OCI-LY1 (cell line): ENCODE data around the gene HPCAL1.

ENCODE experiments used
- H2AFZ ChIP-seq: fragments of 200-600 bp; sonication (generic), shearing (Covaris generic); 2 replicates; pipeline ENCODE4 v1.6.0; 2014; ENCODE audit warnings: antibody characterized with exemption, mild to moderate bottlenecking, low read length
- H3F3A ChIP-seq: fragments of 200-600 bp; sonication (generic), shearing (Covaris generic); 2 replicates; pipeline ENCODE4 v1.6.0; 2014; ENCODE audit warnings: mild to moderate bottlenecking, antibody characterized with exemption, low read length, moderate library complexity; ENCODE audit not compliant: insufficient read depth
- H3K27ac ChIP-seq: fragments of 200-600 bp; sonication (generic); 2 replicates; pipeline ENCODE4 v1.5.1; 2014; ENCODE audit warnings: low read length, mixed run types, mild to moderate bottlenecking, low read depth; ENCODE audit not compliant: poor library complexity, severe bottlenecking
- H3K27me3 ChIP-seq: fragments of 200-600 bp; sonication (generic); 2 replicates; pipeline ENCODE4 v1.6.0; 2014; ENCODE audit warnings: antibody characterized with exemption, mild to moderate bottlenecking, low read length, moderate library complexity; ENCODE audit not compliant: insufficient read depth
- H3K36me3 ChIP-seq: fragments of 200-600 bp; sonication (generic); 2 replicates; pipeline ENCODE4 v1.6.1; 2014; ENCODE audit warnings: mild to moderate bottlenecking, antibody characterized with exemption, low read length, moderate library complexity, mixed read lengths; ENCODE audit not compliant: insufficient read depth
- H3K4me1 ChIP-seq: fragments of 200-600 bp; sonication (generic); 2 replicates; pipeline ENCODE4 v1.5.1; 2014; ENCODE audit warnings: mild to moderate bottlenecking, low read length, moderate library complexity; ENCODE audit not compliant: insufficient read depth, severe bottlenecking
- H3K4me2 ChIP-seq: fragments of 200-600 bp; sonication (generic), shearing (Covaris generic); 2 replicates; pipeline ENCODE4 v1.6.1; 2014; ENCODE audit warnings: low read length
- H3K4me3 ChIP-seq: fragments of 200-600 bp; sonication (generic); 2 replicates; pipeline ENCODE4 v1.5.1; 2014; ENCODE audit warnings: low read length, low read depth, mild to moderate bottlenecking, mixed read lengths; ENCODE audit not compliant: poor library complexity, severe bottlenecking
- H3K79me2 ChIP-seq: fragments of 200-600 bp; shearing (Covaris generic); 2 replicates; pipeline ENCODE4 v1.6.1; 2016; ENCODE audit warnings: mixed run types, low read length, mixed read lengths; ENCODE audit not compliant: insufficient read depth
- H3K9ac ChIP-seq: fragments of 200-600 bp; sonication (generic), shearing (Covaris generic); 2 replicates; pipeline ENCODE4 v1.6.1; 2014; ENCODE audit warnings: mild to moderate bottlenecking, low read length, mixed read lengths
- H3K9me2 ChIP-seq: fragments of 200-600 bp; sonication (generic), shearing (Covaris generic); 2 replicates; pipeline ENCODE4 v1.6.1; 2014; ENCODE audit warnings: low read depth, mild to moderate bottlenecking, low read length, mixed read lengths
- H3K9me3 ChIP-seq: fragments of 200-600 bp; shearing (Covaris generic); 2 replicates; pipeline ENCODE4 v1.6.1; 2014; ENCODE audit warnings: low read length, mixed read lengths
- H4K20me1 ChIP-seq: fragments of 200-600 bp; sonication (generic), shearing (Covaris generic); 2 replicates; pipeline ENCODE4 v1.6.0; 2016; ENCODE audit warnings: mild to moderate bottlenecking, low read length; ENCODE audit not compliant: insufficient read depth
- EZH2 ChIP-seq: fragments of 200-600 bp; sonication (generic), shearing (Covaris generic); IDR thresholded peaks from 2 replicates; pipeline ENCODE4 v1.8.0; 2017; ENCODE audit warnings: borderline replicate concordance, mixed run types, mild to moderate bottlenecking, antibody characterized with exemption, low read length, moderate library complexity, mixed read lengths
- TF ChIP-seq, protein P1 (sequence below): fragments of 200-600 bp; sonication (generic), shearing (Covaris generic); IDR thresholded peaks from 2 replicates; pipeline ENCODE4 v1.5.1; 2017; ENCODE audit warnings: mild to moderate bottlenecking, antibody characterized with exemption, low read length, moderate library complexity, mixed read lengths

Gene HPCAL1

DNA sequence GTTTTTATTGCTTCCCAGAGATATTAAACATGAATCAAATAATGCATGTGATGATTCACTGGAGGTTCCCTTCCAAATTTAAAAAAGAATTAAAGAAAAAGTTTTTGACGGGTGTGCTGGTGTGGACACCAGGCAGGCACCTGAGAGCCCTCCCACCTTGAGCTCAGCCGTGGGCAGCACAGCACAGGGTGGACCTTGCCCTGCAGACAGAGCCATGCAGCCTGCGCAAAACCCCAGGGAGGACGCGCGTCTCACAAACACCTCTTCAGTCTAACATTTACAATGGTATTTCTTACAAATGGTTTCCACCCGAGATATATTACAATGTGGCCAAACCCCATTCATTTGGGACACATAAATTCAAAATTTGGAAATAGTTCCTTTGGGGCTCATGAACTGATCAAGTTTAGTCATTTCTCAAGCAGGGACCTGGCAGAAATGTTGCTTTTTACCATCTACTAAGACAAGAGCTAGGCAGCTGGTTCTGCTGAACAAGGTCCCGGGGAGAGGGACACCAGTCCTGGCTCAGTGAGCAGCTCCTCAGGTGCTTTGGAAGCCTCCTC, 100.0 kb downstream of the HPCAL1 start:
- H3K4me2 ChIP-seq: no peak overlapping the region

GRCh38 chr2:10404324-10405143, 101.8 kb downstream of the HPCAL1 start:
- Histone ChIP-seq H3K4me3 (no peak overlapping the region), H3K27ac (no peak overlapping the region), H4K20me1 (no peaks in the 10 kb centered on the region), H3K79me2 (no peaks in the 10 kb centered on the region), H3K36me3 (no peaks in the 10 kb centered on the region), H2AFZ (no peak overlapping the region), H3K4me2 (no peak overlapping the region), H3K9me3 (no peaks in the 10 kb centered on the region), H3K9ac (no peak overlapping the region), H3F3A (no peaks in the 10 kb centered on the region), H3K4me1 (peaks cover 19% of the 10 kb centered on the region), H3K9me2 (no peaks in the 10 kb centered on the region), H3K27me3 (no peaks in the 10 kb centered on the region; the same call in 1 of the 2 replicates)
- TF ChIP-seq, protein P1, sequence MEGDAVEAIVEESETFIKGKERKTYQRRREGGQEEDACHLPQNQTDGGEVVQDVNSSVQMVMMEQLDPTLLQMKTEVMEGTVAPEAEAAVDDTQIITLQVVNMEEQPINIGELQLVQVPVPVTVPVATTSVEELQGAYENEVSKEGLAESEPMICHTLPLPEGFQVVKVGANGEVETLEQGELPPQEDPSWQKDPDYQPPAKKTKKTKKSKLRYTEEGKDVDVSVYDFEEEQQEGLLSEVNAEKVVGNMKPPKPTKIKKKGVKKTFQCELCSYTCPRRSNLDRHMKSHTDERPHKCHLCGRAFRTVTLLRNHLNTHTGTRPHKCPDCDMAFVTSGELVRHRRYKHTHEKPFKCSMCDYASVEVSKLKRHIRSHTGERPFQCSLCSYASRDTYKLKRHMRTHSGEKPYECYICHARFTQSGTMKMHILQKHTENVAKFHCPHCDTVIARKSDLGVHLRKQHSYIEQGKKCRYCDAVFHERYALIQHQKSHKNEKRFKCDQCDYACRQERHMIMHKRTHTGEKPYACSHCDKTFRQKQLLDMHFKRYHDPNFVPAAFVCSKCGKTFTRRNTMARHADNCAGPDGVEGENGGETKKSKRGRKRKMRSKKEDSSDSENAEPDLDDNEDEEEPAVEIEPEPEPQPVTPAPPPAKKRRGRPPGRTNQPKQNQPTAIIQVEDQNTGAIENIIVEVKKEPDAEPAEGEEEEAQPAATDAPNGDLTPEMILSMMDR: no peak

More for the DNA sequence above, 100.0 kb downstream of the HPCAL1 start:
- Histone ChIP-seq H3F3A (no peaks in the 10 kb centered on the region), H3K4me3 (no peak overlapping the region), H3K9ac (no peak overlapping the region), H3K79me2 (no peaks in the 10 kb centered on the region), H3K27ac (no peak overlapping the region), H3K27me3 (no peaks in the 10 kb centered on the region; the same call in 1 of the 2 replicates), H3K9me2 (no peaks in the 10 kb centered on the region), H3K9me3 (no peaks in the 10 kb centered on the region), H3K36me3 (no peaks in the 10 kb centered on the region), H4K20me1 (no peaks in the 10 kb centered on the region), H3K4me1 (peaks cover 1% of the 10 kb centered on the region), H2AFZ (no peak overlapping the region)
- TF ChIP-seq EZH2: no peak
- TF ChIP-seq, protein P1: no peak

DNA sequence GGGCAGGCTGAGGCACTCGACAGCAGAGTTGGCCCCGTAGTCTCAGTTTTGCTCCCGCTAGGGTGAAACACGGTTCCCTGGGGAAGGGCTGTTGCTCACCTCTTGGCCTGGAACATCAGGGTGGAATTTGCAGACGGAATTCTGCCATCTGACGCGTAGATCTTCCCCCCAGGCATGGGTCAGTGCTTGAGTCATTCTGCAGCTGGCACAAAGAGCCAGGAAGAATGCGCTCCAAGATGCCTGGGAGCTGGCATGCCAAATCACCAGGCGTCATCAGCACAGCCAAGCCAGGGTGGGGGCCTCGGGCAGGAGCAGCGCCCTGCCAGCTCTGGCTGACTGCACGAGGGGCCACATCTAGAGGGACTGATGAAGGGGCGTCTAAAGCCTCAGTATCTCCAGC, 102.7 kb downstream of the HPCAL1 start:
- Histone ChIP-seq H3K36me3 (no peaks in the 10 kb centered on the region), H3K9me3 (no peaks in the 10 kb centered on the region), H3K79me2 (no peaks in the 10 kb centered on the region), H3K9ac (no peak overlapping the region), H3F3A (peaks cover 4% of the 10 kb centered on the region; the same call in 1 of the 2 replicates), H3K4me1 (peaks cover 28% of the 10 kb centered on the region), H2AFZ (no peak overlapping the region), H3K4me3 (no peak overlapping the region), H3K27ac (no peak overlapping the region), H4K20me1 (no peaks in the 10 kb centered on the region), H3K27me3 (no peaks in the 10 kb centered on the region; the same call in 1 of the 2 replicates), H3K4me2 (no peak overlapping the region), H3K9me2 (no peaks in the 10 kb centered on the region)
- TF ChIP-seq, protein P1: no peak
- TF ChIP-seq EZH2: no peak
